Ishikawa (cell line): ENCODE data around the gene ADAD2.

ENCODE experiments used
- CEBPB ChIP-seq: IDR thresholded peaks from 2 replicates; pipeline ENCODE4 v1.6.1; 2012
- CREB1 ChIP-seq: IDR thresholded peaks from 2 replicates; pipeline ENCODE4 v1.6.1; 2012; ENCODE audit warnings: low read depth
- EP300 ChIP-seq: IDR thresholded peaks from 2 replicates; pipeline ENCODE4 v1.6.1; 2012; ENCODE audit warnings: borderline replicate concordance
- FOXM1 ChIP-seq: IDR thresholded peaks from 2 replicates; pipeline ENCODE4 v1.6.1; 2012; ENCODE audit warnings: low read depth, borderline replicate concordance
- MAX ChIP-seq: IDR thresholded peaks from 2 replicates; pipeline ENCODE4 v1.6.1; 2012
- NFIC ChIP-seq: IDR thresholded peaks from 2 replicates; pipeline ENCODE4 v1.6.1; 2012
- RAD21 ChIP-seq: IDR thresholded peaks from 2 replicates; pipeline ENCODE4 v1.6.1; 2012; ENCODE audit warnings: low read depth
- REST ChIP-seq: IDR thresholded peaks from 2 replicates; pipeline ENCODE4 v1.6.1; 2012; ENCODE audit warnings: low read depth, mild to moderate bottlenecking
- TAF1 ChIP-seq: IDR thresholded peaks from 2 replicates; pipeline ENCODE4 v1.6.1; 2012; ENCODE audit warnings: low read depth, mild to moderate bottlenecking
- TCF12 ChIP-seq: IDR thresholded peaks from 2 replicates; pipeline ENCODE4 v1.6.1; 2012; ENCODE audit warnings: low read depth
- TEAD4 ChIP-seq: IDR thresholded peaks from 2 replicates; pipeline ENCODE4 v1.6.1; 2012
- USF1 ChIP-seq: IDR thresholded peaks from 2 replicates; pipeline ENCODE4 v1.6.1; 2012
- YY1 ChIP-seq: IDR thresholded peaks from 2 replicates; pipeline ENCODE4 v1.6.1; 2012; ENCODE audit warnings: low read depth
- ZBTB7A ChIP-seq: IDR thresholded peaks from 2 replicates; pipeline ENCODE4 v1.6.1; 2012; ENCODE audit warnings: low read depth

GRCh38 chr16:84212154-84212553 is 21.2 kb downstream of the ADAD2 start:
- no peak for TF ChIP-seq RAD21
- no peak for TF ChIP-seq ZBTB7A
- TF ChIP-seq TAF1, result no peak
- TF ChIP-seq EP300, result no peak
- TF ChIP-seq TCF12, result no peak
- TF ChIP-seq NFIC, result no peak
- TF ChIP-seq REST, result no peak
- TF ChIP-seq YY1, result no peak
- no peak for TF ChIP-seq MAX
- TF ChIP-seq TEAD4, result no peak
- TF ChIP-seq CEBPB, result no peak
- no peak for TF ChIP-seq USF1
- TF ChIP-seq CREB1, result no peak
- no peak for TF ChIP-seq FOXM1
